Neural cell (in vitro differentiated cells): ENCODE results near the gene ADAM23. TPM values are rescaled to one million over a fixed set of nuclear protein-coding genes. Genes with fewer than 3 reads are reported as not detected.

ENCODE experiments used
- H2AFZ ChIP-seq: fragments of 200-600, 300-800 bp; sonication (generic), shearing (Covaris generic); 2 replicates; pipeline ENCODE4 v1.6.0; 2014; ENCODE audit warnings: low read depth, mild to moderate bottlenecking, antibody characterized with exemption, low read length, moderate library complexity
- H3F3A ChIP-seq: fragments of 200-600 bp; shearing (Covaris generic); 2 replicates; pipeline ENCODE4 v1.6.1; 2016; ENCODE audit warnings: mild to moderate bottlenecking, moderate library complexity, mixed read lengths, antibody characterized with exemption, low read length; ENCODE audit not compliant: insufficient read depth, poor library complexity, severe bottlenecking
- H3K27ac ChIP-seq: fragments of 200-600, 300-800 bp; sonication (generic), shearing (Covaris generic); 2 replicates; pipeline ENCODE4 v1.5.1; 2014; ENCODE audit warnings: mild to moderate bottlenecking, low read length, moderate library complexity
- H3K27me3 ChIP-seq: fragments of 300-800, 200-600 bp; sonication (generic), shearing (Covaris generic); 2 replicates; pipeline ENCODE4 v1.6.0; 2014; ENCODE audit warnings: mild to moderate bottlenecking, low read depth, low read length, moderate library complexity; ENCODE audit not compliant: insufficient read depth
- H3K36me3 ChIP-seq: fragments of 300-800, 200-600 bp; sonication (generic), shearing (Covaris generic); 2 replicates; pipeline ENCODE4 v1.5.1; 2014; ENCODE audit warnings: mild to moderate bottlenecking, antibody characterized with exemption, low read length, moderate library complexity; ENCODE audit not compliant: insufficient read depth
- H3K4me2 ChIP-seq: fragments of 300-800, 200-600 bp; sonication (generic), shearing (Covaris generic); 2 replicates; pipeline ENCODE4 v1.6.0; 2014; ENCODE audit warnings: mild to moderate bottlenecking, low read length
- H3K4me3 ChIP-seq: fragments of 300-800, 200-600 bp; sonication (generic), shearing (Covaris generic); 2 replicates; pipeline ENCODE4 v1.5.1; 2014; ENCODE audit warnings: mild to moderate bottlenecking, low read length, moderate library complexity
- H3K79me2 ChIP-seq: fragments of 200-600 bp; shearing (Covaris generic); replicated peaks from 2 replicates; pipeline ENCODE4 v1.6.0; 2014; ENCODE audit warnings: mild to moderate bottlenecking, low read length, moderate library complexity; ENCODE audit not compliant: insufficient read depth
- H3K9ac ChIP-seq: fragments of 300-800, 200-600 bp; sonication (generic), shearing (Covaris generic); 2 replicates; pipeline ENCODE4 v1.6.1; 2016; ENCODE audit warnings: mild to moderate bottlenecking, low read length, mixed read lengths
- H3K9me2 ChIP-seq: fragments of 200-600 bp; shearing (Covaris generic); 2 replicates; pipeline ENCODE4 v1.6.1; 2016; ENCODE audit warnings: mild to moderate bottlenecking, low read length, mixed read lengths; ENCODE audit not compliant: insufficient read depth
- H3K9me3 ChIP-seq: fragments of 200-600, 300-800 bp; sonication (generic), shearing (Covaris generic); 2 replicates; pipeline ENCODE4 v1.6.1; 2016; ENCODE audit warnings: mild to moderate bottlenecking, mixed run types, low read length, moderate library complexity, mixed read lengths
- H4K20me1 ChIP-seq: fragments of 200-600 bp; shearing (Covaris generic); 2 replicates; pipeline ENCODE4 v1.6.1; 2016; ENCODE audit warnings: mild to moderate bottlenecking, mixed run types; ENCODE audit not compliant: insufficient read depth
- CTCF ChIP-seq: fragments of 450-650 bp; IDR thresholded peaks from 2 replicates; pipeline ENCODE4 v1.5.1; 2014; ENCODE audit warnings: antibody characterized with exemption, mild to moderate bottlenecking, moderate library complexity; ENCODE audit not compliant: poor library complexity, severe bottlenecking
- EP300 ChIP-seq: fragments of 450-650 bp; conservative IDR thresholded peaks from 2 replicates; pipeline ENCODE4 v1.6.1; 2014; ENCODE audit warnings: antibody characterized with exemption, mild to moderate bottlenecking, moderate library complexity; ENCODE audit not compliant: poor library complexity, severe bottlenecking
- EZH2 ChIP-seq: fragments of 200-600, 300-800 bp; shearing (Covaris generic), sonication (generic); IDR thresholded peaks from 2 replicates; pipeline ENCODE4 v1.6.1; 2014; ENCODE audit warnings: antibody characterized with exemption, low read length, borderline replicate concordance, mild to moderate bottlenecking; ENCODE audit not compliant: insufficient read depth, poor library complexity, severe bottlenecking
- MXI1 ChIP-seq: fragments of 450-650 bp; conservative IDR thresholded peaks from 2 replicates; pipeline ENCODE4 v1.6.1; 2014; ENCODE audit warnings: antibody characterized with exemption, mild to moderate bottlenecking; ENCODE audit not compliant: poor library complexity, severe bottlenecking
- POLR2AphosphoS5 ChIP-seq: IDR thresholded peaks from 2 replicates; pipeline ENCODE4 v1.6.1; 2012
- RAD21 ChIP-seq: fragments of 450-650 bp; conservative IDR thresholded peaks from 2 replicates; pipeline ENCODE4 v1.6.1; 2014; ENCODE audit warnings: antibody characterized with exemption, mild to moderate bottlenecking, moderate library complexity
- REST ChIP-seq: IDR thresholded peaks from 2 replicates; pipeline ENCODE4 v1.6.1; 2012; ENCODE audit warnings: borderline replicate concordance
- SMC3 ChIP-seq: fragments of 450-650 bp; conservative IDR thresholded peaks from 2 replicates; pipeline ENCODE4 v1.6.1; 2014; ENCODE audit warnings: antibody characterized with exemption, mild to moderate bottlenecking, moderate library complexity; ENCODE audit not compliant: poor library complexity
- TAF1 ChIP-seq: IDR thresholded peaks from 2 replicates; pipeline ENCODE4 v1.6.1; 2012; ENCODE audit warnings: low read depth
- polyA plus RNA-seq: library from polyadenylated mRNA; depleted of rRNA; stranded (reverse); fragments of >200 nt; gene quantifications from 2 replicates; pipeline ENCODE4 v1.2.3, GENCODE V29; 2014

The ADAM23 gene
- polyA plus RNA-seq, 1 donor from 2014 or later: 75.2 TPM

- no peak overlapping the region for H3K4me3 ChIP-seq
- TF ChIP-seq EP300 (no peak), MXI1 (no peak), RAD21 (no peak), CTCF (no peak), EZH2 (no peak), POLR2AphosphoS5 (no peak), TAF1 (no peak)
- no peaks in the 10 kb centered on the region for H4K20me1 ChIP-seq
- no peak overlapping the region for H3K27ac ChIP-seq
- no peaks in the 10 kb centered on the region for H3K79me2 ChIP-seq
- no peaks in the 10 kb centered on the region for H3F3A ChIP-seq
- no peak overlapping the region for H2AFZ ChIP-seq
- H3K9me2 ChIP-seq: no peaks in the 10 kb centered on the region
- no peak overlapping the region for H3K4me2 ChIP-seq
- no peaks in the 10 kb centered on the region for H3K27me3 ChIP-seq
- H3K9me3 ChIP-seq: no peaks in the 10 kb centered on the region
- H3K36me3 ChIP-seq: no peaks in the 10 kb centered on the region
- H3K9ac ChIP-seq: no peak overlapping the region
Observed at GRCh38 chr2:206415618-206416243, 27.6 kb upstream of the ADAM23 start.

GRCh38 chr2:206418968-206419367, 24.4 kb upstream of the ADAM23 start:
- H3K27ac ChIP-seq: no peak overlapping the region
- TF ChIP-seq EZH2: no peak
- no peak for TF ChIP-seq RAD21
- TF ChIP-seq SMC3: no peak
- TF ChIP-seq POLR2AphosphoS5: no peak
- TF ChIP-seq MXI1: no peak
- no peaks in the 10 kb centered on the region for H3K27me3 ChIP-seq
- H3K4me2 ChIP-seq: no peak overlapping the region
- no peaks in the 10 kb centered on the region for H3K36me3 ChIP-seq
- H3F3A ChIP-seq: no peaks in the 10 kb centered on the region
- no peaks in the 10 kb centered on the region for H3K79me2 ChIP-seq
- no peak overlapping the region for H2AFZ ChIP-seq
- H3K9ac ChIP-seq: no peak overlapping the region
- H4K20me1 ChIP-seq: no peaks in the 10 kb centered on the region
- H3K9me3 ChIP-seq: no peaks in the 10 kb centered on the region
- H3K4me3 ChIP-seq: no peak overlapping the region
- no peaks in the 10 kb centered on the region for H3K9me2 ChIP-seq

- Histone ChIP-seq H4K20me1 (no peaks in the 10 kb centered on the region), H3K27ac (no peak overlapping the region), H3K4me2 (no peak overlapping the region), H3K36me3 (no peaks in the 10 kb centered on the region), H3K27me3 (no peaks in the 10 kb centered on the region), H3K79me2 (no peaks in the 10 kb centered on the region), H3K9me2 (no peaks in the 10 kb centered on the region), H2AFZ (no peak overlapping the region), H3K9me3 (no peaks in the 10 kb centered on the region), H3K9ac (no peak overlapping the region), H3K4me3 (no peak overlapping the region), H3F3A (no peaks in the 10 kb centered on the region)
- TF ChIP-seq POLR2AphosphoS5 (no peak), EZH2 (no peak), TAF1 (no peak), REST (no peak), EP300 (no peak), MXI1 (no peak), CTCF (no peak), RAD21 (no peak), SMC3 (no peak)
Observed at GRCh38 chr2:206420721-206421120, 22.6 kb upstream of the ADAM23 start.
